Measurements from ENCODE around the gene GTF2IRD2. TPM values are rescaled to one million over a fixed set of nuclear protein-coding genes. Genes with fewer than 3 reads are reported as not detected.

GTF2IRD2 gene
- 4.2 to 8.6 TPM (median 5.1 TPM) in 5 replicates for total RNA-seq (2022; extraction: Qiagen RNA extraction)

DNA sequence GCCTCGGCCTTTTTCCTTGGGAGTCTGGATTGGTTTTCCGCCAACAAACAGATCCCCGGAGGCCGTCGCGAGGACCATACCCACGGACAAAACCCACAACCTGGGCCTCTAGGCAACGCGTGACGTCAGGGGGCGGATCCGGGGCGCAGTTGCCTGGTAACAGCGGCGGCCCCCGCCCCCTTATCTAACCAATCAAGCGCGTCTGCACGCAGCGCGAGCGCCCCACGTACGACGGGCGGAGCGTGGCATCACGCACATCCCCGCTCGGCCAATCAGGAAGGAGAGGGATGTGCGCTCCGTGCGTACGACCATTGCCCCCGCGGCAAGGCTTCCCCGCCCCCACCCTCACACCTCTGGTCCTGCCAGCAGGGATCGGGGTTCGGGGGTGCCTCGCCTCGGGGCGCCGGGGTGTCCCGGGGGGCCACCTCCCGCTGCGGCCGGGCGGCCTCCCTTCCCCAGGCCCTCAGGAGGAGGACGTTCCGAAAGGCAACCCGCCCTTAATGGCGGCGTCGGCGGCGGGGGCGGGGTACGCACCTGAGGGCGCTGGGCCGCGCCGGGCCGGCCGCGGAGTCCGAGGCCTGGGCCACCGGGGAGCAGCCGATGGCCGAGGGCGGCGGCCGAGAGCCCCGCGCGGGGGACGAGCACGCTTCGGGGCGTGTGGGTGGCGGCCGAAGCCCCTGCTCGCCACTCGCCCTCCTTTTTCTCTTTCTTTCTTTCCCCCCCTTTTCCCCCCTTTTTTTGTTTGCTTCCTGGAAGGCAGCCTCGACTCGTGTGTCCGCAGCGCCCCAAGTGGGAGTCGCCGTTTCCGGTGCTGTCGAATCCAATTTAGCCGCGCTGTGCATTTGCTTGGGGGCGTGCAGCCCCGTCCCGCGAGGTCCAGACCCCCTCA, at the start of gene GTF2IRD2:
GTF2IRD2 (minus strand) TSS at position 773 of the 889 bp plus-strand sequence. CDS start 15,227 bp downstream, outside the sequence.

DNA sequence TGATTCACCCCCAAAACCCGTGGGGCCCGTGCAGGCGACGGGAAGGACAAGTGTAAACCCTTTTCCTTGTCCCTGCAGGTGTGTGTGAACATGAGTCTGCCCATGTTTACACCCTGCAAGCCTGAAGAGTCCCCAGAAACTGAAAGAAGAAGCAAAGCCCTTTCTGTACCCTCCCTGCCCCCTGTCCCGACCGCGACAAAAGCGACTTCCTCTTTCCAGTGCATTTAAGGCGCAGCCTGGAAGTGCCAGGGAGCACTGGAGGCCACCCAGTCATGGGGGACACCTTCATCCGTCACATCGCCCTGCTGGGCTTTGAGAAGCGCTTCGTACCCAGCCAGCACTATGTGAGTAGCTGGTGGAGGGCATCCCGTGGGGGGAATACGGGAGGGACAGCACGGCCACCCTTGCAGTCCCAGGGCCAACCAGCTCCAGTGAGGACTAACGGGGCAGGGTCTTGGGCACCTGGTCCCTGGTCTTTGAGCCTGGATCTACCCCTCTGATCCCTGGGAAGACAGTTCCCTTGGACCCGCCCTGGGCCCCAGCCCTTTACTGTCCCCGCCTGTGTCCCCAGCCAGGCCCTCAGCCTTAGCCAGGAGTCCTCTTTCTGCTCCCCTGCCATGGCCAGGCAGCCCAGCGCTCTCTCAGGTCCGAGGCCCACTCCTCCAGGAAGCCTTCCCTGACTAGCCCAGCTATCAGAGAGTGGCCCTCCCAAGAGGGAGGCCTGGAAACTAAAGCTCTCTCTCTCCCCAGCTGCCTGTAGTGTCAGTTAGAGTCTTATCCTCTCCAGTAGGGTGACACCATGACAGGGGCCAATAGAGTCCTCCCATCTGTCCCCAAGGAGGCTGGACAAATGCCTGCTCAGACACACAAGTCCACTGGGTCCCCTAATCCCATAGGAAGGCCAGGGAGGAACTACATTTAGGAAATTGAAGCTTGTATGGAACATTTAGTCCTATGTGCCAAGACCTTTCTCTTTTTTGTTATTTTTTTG, 77.3 kb downstream of the GTF2IRD2 start, which contains the start of gene NCF1:
NCF1 (plus strand) TSS at position 252 of the 991 bp plus-strand sequence; CDS start at position 273, 21 bp downstream.

Other genes with a start within 250 kb of the GTF2IRD2 start
- 70.8 to 101 TPM (median 98.5 TPM) in 5 replicates for gene GTF2I, start 193.9 kb downstream of the GTF2IRD2 start, total RNA-seq (2022; extraction: Qiagen RNA extraction)
- gene NCF1, start 77.6 kb downstream of the GTF2IRD2 start, total RNA-seq (2022; extraction: Qiagen RNA extraction) = 0.12 to 0.22 TPM (median 0.17 TPM) in 5 replicates
- 2.8 to 4.4 TPM (median 4.3 TPM) in 5 replicates for gene CASTOR2, start 113.1 kb upstream of the GTF2IRD2 start, total RNA-seq (2022; extraction: Qiagen RNA extraction)
- 63.1 to 67.5 TPM (median 64.1 TPM) in 5 replicates for gene RCC1L, start 222.2 kb upstream of the GTF2IRD2 start, total RNA-seq (2022; extraction: Qiagen RNA extraction)
- gene GTF2IRD2B, start 241.0 kb upstream of the GTF2IRD2 start, total RNA-seq (2022; extraction: Qiagen RNA extraction) = 5.8 to 14.7 TPM (median 13.5 TPM) in 5 replicates